PC-9 (cell line): ENCODE results near the gene STK38L. TPM values are rescaled to one million over a fixed set of nuclear protein-coding genes. Genes with fewer than 3 reads are reported as not detected.

Source experiments
- BruUV-seq: library from RNA; stranded (reverse); fragments of 400-500 nt; replicated peaks from 2 replicates; lab custom pipeline; 2021; lab: Mats Ljungman, UMichigan
- CTCF ChIA-PET: fragments of 300-600 bp; sonication (Branson Sonifier 250); formaldehyde crosslinking; loops from one replicate; lab custom pipeline; 2022; ENCODE audit warnings: antibody characterized with exemption; lab: Charles Lee
- POLR2A ChIA-PET: fragments of 300-600 bp; sonication (Branson Sonifier 250); formaldehyde crosslinking; loops from one replicate; lab custom pipeline; 2022; ENCODE audit warnings: antibody characterized with exemption; ENCODE audit not compliant: unreplicated experiment; lab: Charles Lee
- DNase-seq, 2 experiments: peaks; one replicate each; pipeline versions ENCODE4 v3.0.0 to v3.0.0-alpha.2; 2015 to 2022; ENCODE audit warnings: mixed read lengths in 1 of 2
- H2AFZ ChIP-seq: fragments of 200-600 bp; sonication (generic); 2 replicates; pipeline ENCODE4 v1.8.1; 2017; ENCODE audit warnings: antibody characterized with exemption
- H3F3A ChIP-seq: fragments of 200-600 bp; sonication (generic); 2 replicates; pipeline ENCODE4 v1.8.1; 2017; ENCODE audit warnings: antibody characterized with exemption, mild to moderate bottlenecking, low read depth; ENCODE audit not compliant: insufficient read depth
- H3K27ac ChIP-seq: fragments of 200-600 bp; sonication (generic); 2 replicates; pipeline ENCODE4 v1.6.1; 2016; ENCODE audit warnings: mixed run types
- H3K27me3 ChIP-seq: fragments of 200-600 bp; sonication (generic); 2 replicates; pipeline ENCODE4 v1.6.1; 2016; ENCODE audit warnings: low read depth, mixed run types; ENCODE audit not compliant: insufficient read depth
- H3K36me3 ChIP-seq: fragments of 200-600 bp; sonication (generic); 2 replicates; pipeline ENCODE4 v1.6.1; 2016; ENCODE audit warnings: low read depth, mixed run types
- H3K4me1 ChIP-seq: fragments of 200-600 bp; sonication (generic); replicated peaks from 2 replicates; pipeline ENCODE4 v1.6.1; 2016; ENCODE audit warnings: mixed run types; ENCODE audit not compliant: insufficient read depth
- H3K4me2 ChIP-seq: fragments of 200-600 bp; sonication (generic); 2 replicates; pipeline ENCODE4 v1.6.1; 2017; ENCODE audit warnings: mixed run types
- H3K4me3 ChIP-seq: fragments of 200-600 bp; sonication (generic); 2 replicates; pipeline ENCODE4 v1.6.1; 2016; ENCODE audit warnings: mixed run types
- H3K79me2 ChIP-seq: fragments of 200-600 bp; sonication (generic); 2 replicates; pipeline ENCODE4 v1.6.1; 2017; ENCODE audit warnings: low read depth, mixed run types
- H3K9me2 ChIP-seq: fragments of 200-600 bp; sonication (generic); 2 replicates; pipeline ENCODE4 v1.8.1; 2017; ENCODE audit warnings: mild to moderate bottlenecking; ENCODE audit not compliant: insufficient read depth
- H3K9me3 ChIP-seq: fragments of 200-600 bp; sonication (generic); 2 replicates; pipeline ENCODE4 v1.8.1; 2016; ENCODE audit warnings: low read depth; ENCODE audit not compliant: insufficient read depth
- H4K20me1 ChIP-seq: fragments of 200-600 bp; sonication (generic); 2 replicates; pipeline ENCODE4 v1.8.1; 2017; ENCODE audit not compliant: insufficient read depth
- CTCF ChIP-seq: fragments of 200-600 bp; sonication (generic); conservative IDR thresholded peaks from 2 replicates; pipeline ENCODE4 v1.6.1; 2017; ENCODE audit warnings: mixed run types, antibody characterized with exemption, mild to moderate bottlenecking, moderate library complexity
- EZH2 ChIP-seq: fragments of 200-600 bp; sonication (generic); IDR thresholded peaks from 2 replicates; pipeline ENCODE4 v1.8.0; 2017; ENCODE audit warnings: antibody characterized with exemption, low read depth
- intact Hi-C: fragments of 100-400 bp; cut with micrococcal nuclease; formaldehyde crosslinking; loops from one replicate; pipeline ENCODE4 v1.10.0; 2022; ENCODE audit not compliant: unreplicated experiment
- total RNA-seq: library from RNA; stranded (reverse); gene quantifications from 2 replicates; pipeline ENCODE4 v1.2.3, GENCODE V29; 2021

STK38L gene
- total RNA-seq, 1 experiment from 2014 or later, result 34.7 TPM

DNA sequence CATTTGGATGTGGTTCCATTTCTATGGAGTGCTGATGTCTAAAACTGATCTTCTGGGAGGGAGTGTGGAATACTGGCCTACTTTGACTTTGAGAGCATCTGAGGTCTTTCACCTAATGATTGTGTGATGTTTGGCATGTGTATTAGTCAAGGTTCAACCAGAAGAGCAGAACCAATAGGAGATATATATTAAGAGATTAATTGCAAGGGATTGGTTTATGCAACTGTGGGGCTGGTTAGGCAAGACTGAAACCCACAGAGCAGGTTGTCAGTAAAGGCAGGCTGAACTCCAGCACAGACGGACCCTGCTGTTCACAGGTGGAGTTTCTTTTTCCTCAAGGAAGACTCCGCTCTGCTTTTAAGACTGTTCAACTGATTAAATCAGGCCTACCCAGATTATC is 100.2 kb downstream of the STK38L start:
- no peak overlapping the region for H2AFZ ChIP-seq
- H3K4me3 ChIP-seq, result peak overlapping the region; percentile 18; the same call in 1 of the 2 replicates
- H4K20me1 ChIP-seq, result no peaks in the 10 kb centered on the region
- peaks cover 53% of the 10 kb centered on the region for H3F3A ChIP-seq
- DNase-seq, result peak; percentile 58 to 88
- peak overlapping the region; percentile 99 for H3K27ac ChIP-seq
- intact Hi-C loops, result no loop called here
- no peaks in the 10 kb centered on the region for H3K9me2 ChIP-seq
- BruUV-seq, result no TSS peak
- TF ChIP-seq CTCF (no peak), EZH2 (no peak)
- CTCF ChIA-PET, result no interaction called here
- peak overlapping the region; percentile 71 for H3K4me2 ChIP-seq
- POLR2A ChIA-PET, result interaction anchor here (0.5 to 1.4 kb wide), 7 partner anchors 10 to 459 kb away, joined by 3 to 23 read pairs (median 4); partner anchors contain the start of gene BMAL2
- H3K9me3 ChIP-seq, result no peaks in the 10 kb centered on the region; the same call in 1 of the 2 replicates
- no peaks in the 10 kb centered on the region for H3K36me3 ChIP-seq
- H3K4me1 ChIP-seq, result peaks cover 66% of the 10 kb centered on the region
- H3K27me3 ChIP-seq, result no peaks in the 10 kb centered on the region
- H3K79me2 ChIP-seq, result peaks cover 92% of the 10 kb centered on the region

- ChIA-PET CTCF (no interaction called here), POLR2A (interaction anchor here (0.5 to 0.8 kb wide), 4 partner anchors 12 to 460 kb away, joined by 3 to 13 read pairs (median 6); partner anchors contain the start of genes BMAL2 and PPFIBP1)
- Histone ChIP-seq H3K4me3 (peak overlapping the region; percentile 18; the same call in 1 of the 2 replicates), H3K27ac (peak overlapping the region; percentile 99), H3K79me2 (peaks cover 92% of the 10 kb centered on the region), H2AFZ (no peak overlapping the region), H3F3A (peaks cover 53% of the 10 kb centered on the region), H3K4me2 (peak overlapping the region; percentile 71), H3K4me1 (peaks cover 66% of the 10 kb centered on the region), H4K20me1 (no peaks in the 10 kb centered on the region), H3K27me3 (no peaks in the 10 kb centered on the region), H3K9me2 (no peaks in the 10 kb centered on the region), H3K36me3 (no peaks in the 10 kb centered on the region), H3K9me3 (no peaks in the 10 kb centered on the region; the same call in 1 of the 2 replicates)
- no peak for TF ChIP-seq EZH2
- TF ChIP-seq CTCF, result no peak
- TSS peak; percentile 45 for BruUV-seq
- no peak for DNase-seq
- intact Hi-C loops, result no loop called here
Measured at GRCh38 chr12:27344760-27345159, 100.7 kb downstream of the STK38L start.

DNA sequence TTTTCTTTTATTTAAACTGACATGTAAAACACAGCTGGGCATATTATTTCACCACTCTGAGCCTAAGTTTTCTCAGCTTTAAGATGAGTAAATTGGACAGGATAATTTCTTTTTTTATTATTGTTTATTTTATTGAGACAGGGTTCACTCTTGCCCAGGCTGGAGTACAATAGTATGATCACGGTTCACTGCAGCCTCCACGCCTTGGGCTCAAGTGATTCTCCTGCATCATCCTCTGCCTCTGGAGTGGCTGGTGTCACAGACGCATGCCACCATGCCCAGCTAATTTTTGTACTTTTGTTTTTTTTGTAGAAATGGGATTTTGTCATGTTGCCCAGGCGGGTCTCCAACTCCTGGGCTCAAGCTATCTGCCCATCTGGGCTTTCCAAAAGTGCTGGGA is 101.3 kb downstream of the STK38L start:
- H3K4me2 ChIP-seq, result peak overlapping the region; percentile 71
- no peaks in the 10 kb centered on the region for H3K36me3 ChIP-seq
- H2AFZ ChIP-seq, result no peak overlapping the region
- CTCF ChIA-PET, result no interaction called here
- H3F3A ChIP-seq, result peaks cover 50% of the 10 kb centered on the region
- H3K79me2 ChIP-seq, result peaks cover 92% of the 10 kb centered on the region
- H3K4me3 ChIP-seq, result no peak overlapping the region
- H4K20me1 ChIP-seq, result no peaks in the 10 kb centered on the region
- no peak for TF ChIP-seq EZH2
- TF ChIP-seq CTCF, result no peak
- no peaks in the 10 kb centered on the region for H3K9me3 ChIP-seq
- H3K27me3 ChIP-seq, result no peaks in the 10 kb centered on the region
- intact Hi-C loops, result no loop called here
- BruUV-seq, result no TSS peak
- H3K27ac ChIP-seq, result peak overlapping the region; percentile 99
- H3K4me1 ChIP-seq, result peaks cover 63% of the 10 kb centered on the region
- POLR2A ChIA-PET, result interaction anchor here (0.6 to 0.8 kb wide), 3 partner anchors 13 to 178 kb away, joined by 3 to 13 read pairs (median 7); partner anchors contain the start of genes BMAL2 and PPFIBP1
- DNase-seq, result no peak
- no peaks in the 10 kb centered on the region for H3K9me2 ChIP-seq
